VCaP (cell line): ENCODE results near the gene FNDC3B.
A peak's percentile ranks its signal among the peaks of the same experiment; 100 is the strongest.

Experiments used
- H3K27ac ChIP-seq: fragments of 450-650 bp; 2 replicates; pipeline ENCODE4 v1.5.1; 2017
- TF ChIP-seq, protein P1 (sequence below): fragments of 450-650 bp; conservative IDR thresholded peaks from 2 replicates; pipeline ENCODE4 v1.5.1; 2017; ENCODE audit warnings: mild to moderate bottlenecking, moderate library complexity

Gene FNDC3B

DNA sequence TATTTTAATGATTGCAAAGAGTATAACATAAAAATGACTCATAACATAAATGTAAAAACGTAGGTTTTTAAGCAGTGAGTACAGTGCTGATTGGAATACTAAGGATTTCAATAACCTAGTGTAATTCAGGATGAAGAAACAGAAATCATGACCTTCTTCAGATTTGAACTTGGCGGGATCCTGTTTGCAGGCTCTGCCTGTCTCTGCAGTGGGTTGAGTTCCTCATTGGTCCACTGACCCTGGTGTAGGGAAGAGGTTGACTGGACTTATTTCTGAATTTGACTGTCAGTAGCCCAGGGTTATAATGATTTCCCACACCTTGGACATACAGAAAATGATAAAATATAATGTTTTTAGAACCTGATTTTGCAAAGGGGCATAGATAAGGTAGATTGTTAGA, 171.7 kb downstream of the FNDC3B start:
- H3K27ac ChIP-seq: no peak overlapping the region

DNA sequence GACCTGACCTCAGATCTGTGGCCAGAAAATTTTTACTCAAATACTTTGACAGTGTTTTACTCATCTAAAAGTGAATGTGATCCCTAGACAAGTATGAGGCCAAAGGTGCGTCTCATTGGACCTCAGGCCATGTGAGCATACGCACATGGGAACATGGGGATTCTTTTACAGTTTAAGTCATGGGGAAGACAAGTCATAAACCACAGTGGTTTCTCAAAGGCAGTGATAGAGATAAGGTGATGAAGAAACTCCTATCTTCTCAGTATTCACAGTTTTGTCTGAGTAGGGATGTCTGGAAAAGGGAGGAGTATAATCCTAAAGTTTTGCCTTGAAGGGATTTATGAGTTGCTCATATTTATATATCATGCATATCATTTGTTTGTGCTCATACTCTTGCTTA, 173.8 kb downstream of the FNDC3B start:
- TF ChIP-seq, protein P1, sequence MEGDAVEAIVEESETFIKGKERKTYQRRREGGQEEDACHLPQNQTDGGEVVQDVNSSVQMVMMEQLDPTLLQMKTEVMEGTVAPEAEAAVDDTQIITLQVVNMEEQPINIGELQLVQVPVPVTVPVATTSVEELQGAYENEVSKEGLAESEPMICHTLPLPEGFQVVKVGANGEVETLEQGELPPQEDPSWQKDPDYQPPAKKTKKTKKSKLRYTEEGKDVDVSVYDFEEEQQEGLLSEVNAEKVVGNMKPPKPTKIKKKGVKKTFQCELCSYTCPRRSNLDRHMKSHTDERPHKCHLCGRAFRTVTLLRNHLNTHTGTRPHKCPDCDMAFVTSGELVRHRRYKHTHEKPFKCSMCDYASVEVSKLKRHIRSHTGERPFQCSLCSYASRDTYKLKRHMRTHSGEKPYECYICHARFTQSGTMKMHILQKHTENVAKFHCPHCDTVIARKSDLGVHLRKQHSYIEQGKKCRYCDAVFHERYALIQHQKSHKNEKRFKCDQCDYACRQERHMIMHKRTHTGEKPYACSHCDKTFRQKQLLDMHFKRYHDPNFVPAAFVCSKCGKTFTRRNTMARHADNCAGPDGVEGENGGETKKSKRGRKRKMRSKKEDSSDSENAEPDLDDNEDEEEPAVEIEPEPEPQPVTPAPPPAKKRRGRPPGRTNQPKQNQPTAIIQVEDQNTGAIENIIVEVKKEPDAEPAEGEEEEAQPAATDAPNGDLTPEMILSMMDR: no peak
- no peak overlapping the region for H3K27ac ChIP-seq

More for the DNA sequence above, 171.7 kb downstream of the FNDC3B start:
- TF ChIP-seq, protein P1: no peak

DNA sequence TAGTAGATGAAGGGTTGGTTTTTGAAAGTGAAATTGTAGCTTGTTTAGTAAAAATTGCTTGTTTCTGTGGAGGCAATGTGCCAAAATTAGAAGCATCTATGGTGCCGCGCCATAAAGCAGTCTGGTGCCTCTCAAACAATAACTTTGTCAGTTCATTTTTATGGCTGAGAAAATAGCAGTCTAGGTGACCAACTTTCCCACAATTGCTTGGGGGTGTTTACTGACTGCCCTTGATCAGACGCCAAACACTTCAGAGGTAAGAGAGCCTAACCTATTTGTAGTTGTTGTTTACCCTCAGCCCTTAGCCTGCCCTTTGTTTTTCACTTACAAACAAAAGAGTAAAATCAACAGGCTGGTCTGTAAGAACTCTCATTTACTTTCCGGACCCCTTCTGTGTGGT, 174.5 kb downstream of the FNDC3B start:
- TF ChIP-seq, protein P1: no peak
- H3K27ac ChIP-seq: no peak overlapping the region

DNA sequence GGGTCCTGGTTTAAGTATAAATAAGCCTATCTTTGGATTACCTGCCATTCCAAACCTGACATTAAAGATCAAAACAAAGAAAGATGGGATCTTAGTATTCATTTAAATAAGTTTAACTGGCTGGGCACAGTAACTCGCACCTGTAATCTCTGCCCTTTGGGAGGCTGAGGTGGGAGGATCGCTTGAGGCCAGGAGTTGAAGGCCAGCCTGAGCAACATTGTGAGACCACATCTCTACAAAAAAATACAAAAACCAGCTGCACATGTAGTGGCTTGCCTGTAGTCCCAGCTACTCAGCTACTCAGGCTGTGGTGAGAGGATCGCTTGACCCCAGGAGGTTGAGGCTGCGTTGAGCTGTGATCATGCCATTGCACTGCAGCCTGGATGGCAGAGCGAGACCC, 176.9 kb downstream of the FNDC3B start:
- TF ChIP-seq, protein P1: no peak
- no peak overlapping the region for H3K27ac ChIP-seq

DNA sequence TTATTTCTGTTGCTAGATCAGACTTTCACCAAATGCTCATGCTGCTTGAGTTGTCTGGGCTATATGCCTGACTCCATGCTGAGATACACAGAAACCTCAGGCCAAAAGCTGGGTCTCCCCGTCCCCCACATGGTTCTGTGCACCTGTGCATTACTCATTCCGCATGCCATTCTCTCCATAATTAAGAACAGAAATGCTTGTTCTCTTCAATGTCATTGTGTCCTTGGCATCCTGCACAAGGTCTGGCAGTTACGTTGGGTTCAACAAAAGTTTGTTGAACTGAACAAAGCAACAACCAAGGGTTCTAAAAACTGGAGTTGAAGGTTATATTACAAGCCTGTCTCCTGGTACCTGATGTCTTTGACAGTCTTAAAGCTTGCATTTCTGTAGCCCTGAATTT, 177.5 kb downstream of the FNDC3B start:
- TF ChIP-seq, protein P1: no peak
- no peak overlapping the region for H3K27ac ChIP-seq

DNA sequence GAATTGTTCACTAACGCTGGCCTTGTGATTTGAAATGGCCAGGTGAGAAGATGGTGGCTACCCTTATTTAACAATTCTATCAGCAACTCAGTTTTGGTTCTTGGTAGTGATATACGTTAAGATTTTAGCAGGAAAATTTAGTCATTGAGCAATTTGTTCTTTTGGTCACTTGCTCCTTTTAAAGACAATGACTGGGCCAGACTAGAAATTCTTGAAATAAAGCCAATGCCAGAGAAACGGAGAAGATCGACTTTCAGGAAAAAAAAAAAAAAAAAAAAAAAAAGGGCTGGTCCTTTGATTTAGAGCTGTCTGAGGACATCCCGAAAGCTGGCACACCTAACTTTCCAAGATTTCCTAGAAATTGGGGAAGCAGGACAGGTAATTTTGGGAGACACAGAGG, 178.5 kb downstream of the FNDC3B start:
- no peak overlapping the region for H3K27ac ChIP-seq
- TF ChIP-seq, protein P1: no peak

DNA sequence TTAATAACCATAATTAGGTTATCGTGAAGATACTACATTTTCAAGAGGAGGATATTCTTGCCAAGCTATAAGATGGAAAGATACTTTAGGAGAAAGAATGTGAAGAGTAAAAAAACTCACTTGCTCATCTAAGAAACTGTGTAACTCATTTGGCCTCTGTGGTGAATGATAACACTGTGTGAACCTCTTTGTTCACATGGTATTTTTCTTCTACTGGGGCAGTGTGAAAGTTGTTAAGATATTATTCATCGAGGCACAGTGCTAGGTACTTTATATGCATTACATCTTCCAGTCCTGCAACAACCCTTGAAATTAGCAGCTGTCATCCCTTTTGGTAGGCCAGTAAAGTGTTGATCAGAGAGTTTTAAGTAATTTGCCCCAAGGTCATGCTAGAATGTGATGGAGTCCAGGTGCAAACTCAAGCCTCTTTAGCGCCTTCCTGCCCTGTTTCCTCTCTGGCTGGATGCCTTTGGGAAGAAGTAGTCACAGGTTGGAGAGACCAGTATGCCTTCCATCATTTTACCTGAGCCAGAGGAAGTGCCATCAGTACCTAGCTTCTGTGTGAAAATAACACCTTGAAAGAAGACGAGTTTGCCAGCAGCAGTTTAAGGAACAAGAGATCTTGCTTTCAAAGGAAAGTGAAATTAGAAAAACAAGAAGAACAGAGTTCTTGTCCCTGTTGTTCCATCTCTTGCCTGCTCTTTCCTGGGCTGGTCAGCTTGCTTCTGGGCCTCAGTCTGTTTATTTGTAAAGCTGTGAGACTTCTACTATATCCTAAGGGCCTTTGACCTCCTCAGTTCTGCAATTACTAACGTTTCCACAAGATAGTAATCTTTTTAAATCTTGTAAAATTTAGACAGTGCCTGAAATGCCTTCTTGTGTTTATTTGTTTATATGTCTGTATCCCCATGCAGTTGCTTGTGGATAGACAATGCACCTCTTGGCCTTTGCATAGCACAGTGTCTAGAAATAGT, 179.3 kb downstream of the FNDC3B start:
- TF ChIP-seq, protein P1: no peak
- H3K27ac ChIP-seq: peak overlapping the region; percentile 16; the same call in 1 of the 2 replicates
